Epithelial cell of umbilical artery (primary cell): Measurements from ENCODE around the gene TAS2R38. TPM values are rescaled to one million over a fixed set of nuclear protein-coding genes. Genes with fewer than 3 reads are reported as not detected.

Source experiments
- total RNA-seq: library from RNA; depleted of rRNA; stranded (reverse); fragments of >200 nt; gene quantifications from 2 replicates; pipeline ENCODE4 v1.2.3, GENCODE V29; 2014

TAS2R38 gene
- not detected in 2 replicates for total RNA-seq

GRCh38 chr7:141973673-141974072, at the start of gene TAS2R38:
TAS2R38 (minus strand) TSS chr7:141973773; CDS start chr7:141973689, 84 bp downstream.

GRCh38 chr7:141946796-141947195, 26.8 kb downstream of the TAS2R38 start, which contains the start of gene CLEC5A:
CLEC5A (minus strand) TSS chr7:141946974; CDS start chr7:141946292, 682 bp downstream.

Other genes starting within 250 kb of the TAS2R38 start
- 207 and 289 TPM in 2 replicates for gene SSBP1, start 235.4 kb downstream of the TAS2R38 start, total RNA-seq
- gene TAS2R3, start 209.7 kb downstream of the TAS2R38 start, total RNA-seq: 0.32 and 0.76 TPM in 2 replicates
- 0.32 and 1.1 TPM in 2 replicates for gene TAS2R4, start 197.1 kb downstream of the TAS2R38 start, total RNA-seq
- gene TAS2R5, start 183.6 kb downstream of the TAS2R38 start, total RNA-seq: 0.32 and 2.3 TPM in 2 replicates
- gene PRSS37, start 132.3 kb downstream of the TAS2R38 start, total RNA-seq: not detected in 2 replicates
- gene OR9A4, start 57.4 kb downstream of the TAS2R38 start, total RNA-seq: not detected in 2 replicates
- gene CLEC5A, start 26.8 kb downstream of the TAS2R38 start, total RNA-seq: not detected in 2 replicates
- not detected in 2 replicates for gene MGAM, start 22.1 kb upstream of the TAS2R38 start, total RNA-seq
- gene MGAM2, start 137.9 kb upstream of the TAS2R38 start, total RNA-seq: not detected in 2 replicates